GM21737 (cell line): ENCODE data around the gene C14orf180.

Experiments used
- ATAC-seq: cut with Tn5 transposase; IDR thresholded peaks from one replicate; pipeline ENCODE4 v1.9.1; 2021; ENCODE audit warnings: mild to moderate bottlenecking, moderate library complexity; ENCODE audit not compliant: unreplicated experiment

C14orf180 gene

DNA sequence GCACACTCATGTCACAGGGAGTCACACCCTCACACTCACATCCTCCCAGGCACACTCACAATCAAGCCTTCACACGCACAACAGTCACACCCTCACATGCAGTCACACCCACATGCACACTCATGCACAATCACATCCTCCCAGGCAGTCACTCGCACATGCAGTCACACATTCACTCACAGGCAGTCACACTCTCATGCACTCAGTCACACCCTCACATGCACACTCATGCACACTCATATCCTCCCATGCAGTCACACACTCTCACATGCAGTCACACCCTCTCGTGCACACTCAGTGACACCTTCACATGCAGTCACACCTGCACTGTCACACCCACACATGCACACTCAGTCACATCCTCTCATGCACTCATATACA, 12.7 kb downstream of the C14orf180 start:
- ATAC-seq, result no peak

DNA sequence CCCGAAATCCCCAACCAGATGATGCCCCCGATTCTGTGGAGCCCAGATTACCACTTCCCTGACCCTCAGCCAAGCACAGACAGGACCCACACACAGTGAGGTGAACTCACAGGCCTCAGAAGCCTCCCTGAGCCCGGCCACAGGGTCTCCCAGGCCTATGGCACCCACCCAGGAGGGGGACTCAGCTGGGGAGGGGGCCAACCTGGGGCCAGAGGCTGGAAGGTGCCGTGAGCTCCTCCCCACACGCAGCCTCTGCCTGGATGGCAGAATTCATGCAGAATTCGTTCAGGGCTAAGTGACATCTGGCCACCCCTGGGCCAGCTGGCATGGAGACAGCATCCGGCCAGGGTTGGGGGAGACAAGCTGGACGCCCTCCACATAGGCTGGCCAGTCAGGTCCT, 13.2 kb downstream of the C14orf180 start:
- no peak for ATAC-seq

DNA sequence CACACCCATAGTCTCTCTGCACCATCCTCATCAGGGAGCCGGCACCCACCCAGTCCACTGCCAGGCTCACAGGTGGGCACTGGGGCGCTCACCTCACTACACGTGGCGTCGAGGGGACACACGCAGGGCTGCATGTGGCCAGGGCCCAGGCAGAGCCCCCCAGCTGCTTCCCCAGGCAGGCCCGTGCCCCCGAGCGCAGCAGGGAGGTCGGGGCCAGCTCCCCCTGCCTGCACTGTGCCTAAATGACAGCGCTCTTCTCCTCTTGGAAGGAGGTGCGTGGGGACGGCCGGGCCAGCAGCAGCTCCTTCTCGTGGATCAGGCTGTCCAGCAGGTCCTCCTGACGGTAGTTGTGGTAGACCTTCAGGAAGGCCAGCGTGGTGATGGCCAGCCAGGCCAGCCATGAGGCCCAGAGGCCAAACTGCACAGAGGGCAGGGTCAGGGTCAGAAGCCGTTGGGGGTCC, 13.7 kb downstream of the C14orf180 start:
- ATAC-seq, result no peak

DNA sequence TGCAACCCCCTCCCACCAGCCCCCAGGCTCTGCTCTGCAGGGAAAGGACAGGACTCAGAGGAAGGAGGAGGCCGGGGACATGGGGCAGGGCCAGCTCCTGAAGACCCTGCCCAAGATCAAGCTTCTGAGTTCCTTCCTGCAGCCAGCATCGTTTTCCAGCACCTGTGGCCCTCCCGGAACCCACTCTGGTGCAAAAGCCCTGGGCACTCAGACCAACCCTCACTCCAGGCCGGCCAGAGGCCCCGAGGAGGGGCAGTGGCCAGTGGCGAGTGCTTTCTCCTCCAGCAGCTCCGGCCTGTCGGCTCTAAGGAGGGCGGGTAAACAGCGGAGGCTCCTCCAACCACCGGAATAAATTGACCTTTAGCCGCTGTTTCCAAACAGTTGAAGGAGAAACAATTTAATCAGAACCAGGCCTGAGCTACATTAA, 14.2 kb downstream of the C14orf180 start:
- ATAC-seq, result no peak

DNA sequence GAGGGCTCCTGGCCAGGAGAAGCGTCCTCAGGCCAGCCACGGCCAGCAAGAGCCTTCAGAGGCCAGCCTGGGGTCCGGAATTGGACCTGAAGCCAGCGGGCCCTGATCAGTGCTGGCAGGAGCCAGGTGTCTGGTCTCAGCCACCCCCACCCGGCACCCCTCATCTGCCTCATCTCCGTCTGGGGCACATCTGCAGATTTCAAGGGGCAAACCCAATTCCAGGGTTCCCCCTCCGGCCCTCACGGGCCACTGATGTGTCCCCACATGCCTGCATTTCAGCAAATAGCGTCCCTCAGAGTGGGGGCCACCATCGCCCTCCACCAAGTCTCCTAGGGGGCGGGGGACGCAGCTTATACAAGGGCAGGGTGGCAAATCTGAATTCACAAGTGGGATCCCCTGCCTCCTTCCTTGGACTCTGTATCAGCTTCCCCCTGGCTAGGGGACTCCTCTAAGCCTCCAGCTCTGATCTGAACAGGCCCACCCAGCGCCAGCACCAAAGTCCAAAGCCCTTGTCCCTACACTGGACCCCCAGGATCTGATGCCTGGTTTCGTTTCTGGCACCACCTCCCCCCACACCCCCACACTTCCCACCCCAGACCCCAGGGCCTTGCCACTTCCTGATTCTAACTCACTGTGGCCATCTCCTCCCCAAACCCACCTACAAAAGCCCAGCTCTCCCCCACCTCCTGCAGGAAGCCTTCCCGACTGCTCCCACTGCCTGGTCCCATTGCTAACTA, 14.9 kb downstream of the C14orf180 start:
- ATAC-seq, result no peak

DNA sequence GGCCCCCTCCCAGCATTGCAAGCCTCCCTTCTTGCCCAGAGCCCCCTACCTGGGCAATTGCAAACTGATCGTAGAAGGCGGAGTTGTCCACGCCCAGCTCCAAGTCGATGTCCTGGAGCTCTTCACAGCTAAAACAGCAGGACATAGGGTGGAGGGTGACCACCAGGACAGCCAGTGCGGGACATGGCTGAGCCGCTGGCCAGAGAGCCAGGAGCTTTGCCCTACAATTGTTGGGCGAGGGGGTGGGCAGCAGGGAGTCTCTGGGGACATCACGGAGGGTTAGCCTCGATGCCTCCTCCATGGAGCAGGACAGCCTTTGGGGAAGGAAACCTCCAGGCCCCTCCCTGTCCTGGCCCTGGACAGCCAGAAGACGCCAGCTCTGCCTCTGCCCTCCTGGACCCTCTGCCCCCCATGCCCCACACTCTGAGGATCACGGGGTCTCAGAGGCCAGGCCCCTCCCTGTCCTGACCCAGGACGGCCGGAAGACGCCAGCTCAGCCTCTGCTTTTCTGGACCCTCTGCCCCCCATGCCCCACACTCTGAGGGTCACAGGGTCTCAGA, 15.6 kb downstream of the C14orf180 start:
- no peak for ATAC-seq

DNA sequence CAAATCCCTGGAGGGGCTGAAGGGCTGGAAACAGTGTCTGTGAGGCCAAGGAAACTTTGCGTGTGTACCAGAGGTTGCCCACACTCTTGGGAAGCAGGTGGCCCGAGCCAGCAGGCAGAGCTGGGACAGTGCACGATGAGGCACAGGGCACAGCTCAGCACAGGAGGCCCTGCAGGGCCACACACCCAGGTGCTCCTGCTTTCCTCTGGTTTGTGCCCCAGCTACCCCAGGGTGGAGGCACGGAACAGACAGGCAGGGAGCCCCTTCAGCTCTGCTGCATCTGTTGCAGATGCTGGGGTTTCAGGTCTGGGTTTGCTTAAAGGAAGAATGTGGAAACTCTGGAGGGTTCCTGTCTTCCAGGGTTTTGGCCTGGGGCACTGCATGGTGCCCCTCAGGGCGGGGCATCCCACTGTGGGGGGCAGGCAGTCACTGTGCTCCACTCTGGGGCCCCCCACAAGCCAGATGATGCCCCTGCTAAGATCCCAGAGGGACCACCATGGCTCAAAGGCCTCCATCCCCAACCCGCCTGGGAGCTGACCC, 16.4 kb downstream of the C14orf180 start:
- ATAC-seq, result no peak

DNA sequence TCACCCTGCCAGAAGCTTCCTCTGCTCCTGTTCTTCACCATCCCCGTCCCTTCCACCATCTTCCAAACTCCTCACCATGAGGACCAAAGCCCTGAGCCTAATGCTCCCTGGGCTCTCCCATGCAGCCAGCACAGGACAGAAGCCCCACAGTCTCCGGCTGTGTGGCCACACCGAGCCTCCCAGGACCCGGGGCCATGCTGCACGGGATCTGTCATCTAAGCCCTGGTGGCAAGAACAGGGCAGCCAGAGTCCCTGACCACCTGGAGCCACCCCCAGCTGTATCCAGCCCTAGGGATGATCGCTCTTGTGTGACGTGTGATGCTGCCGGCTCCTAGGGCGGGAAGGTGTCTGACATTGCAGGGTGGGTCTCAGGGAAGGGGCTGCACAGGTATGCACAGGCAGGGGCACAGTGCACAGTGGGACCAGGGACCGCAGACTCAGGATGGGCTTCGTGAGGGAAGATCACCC, 16.9 kb downstream of the C14orf180 start:
- ATAC-seq, result no peak

DNA sequence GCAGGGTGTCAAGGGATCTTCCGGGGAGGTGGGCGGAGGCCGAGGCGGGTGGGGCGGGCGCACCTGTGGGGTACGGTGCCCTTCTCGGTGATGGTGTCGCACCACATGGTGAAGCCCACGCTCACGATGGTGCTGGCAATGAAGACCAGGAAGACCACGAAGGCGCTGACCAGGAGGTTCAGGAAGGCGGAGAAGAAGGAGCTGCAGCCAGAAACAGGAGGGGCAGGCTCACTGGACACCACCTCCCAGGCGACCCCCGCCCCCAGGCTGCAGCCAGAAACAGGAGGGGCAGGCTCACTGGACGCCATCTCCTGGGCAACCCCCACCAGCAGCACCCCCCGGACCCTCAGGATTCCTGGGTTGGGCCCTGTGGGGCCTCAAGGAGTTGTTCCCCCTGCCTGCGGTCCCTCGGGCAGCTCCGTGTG, 17.4 kb downstream of the C14orf180 start:
- ATAC-seq, result no peak

DNA sequence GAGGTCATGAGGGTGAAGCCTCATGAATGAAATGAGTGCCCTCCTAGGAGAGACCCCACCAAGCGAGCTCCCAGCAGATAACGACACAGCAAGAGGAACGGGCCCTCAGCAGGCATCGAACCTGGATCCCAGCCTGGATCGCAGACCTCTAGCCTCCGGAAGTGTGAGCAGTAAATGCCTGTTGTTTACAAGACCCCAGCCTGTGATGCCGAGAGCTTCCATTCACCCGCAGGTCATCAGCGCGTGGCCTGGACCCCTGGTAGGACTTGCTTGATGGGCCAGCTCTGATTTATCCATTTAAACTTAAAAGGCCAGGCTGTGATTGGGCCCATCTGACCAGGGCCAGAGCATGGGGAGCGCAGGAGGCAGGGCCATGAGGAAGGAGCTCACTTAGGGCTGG, 18.0 kb downstream of the C14orf180 start:
- no peak for ATAC-seq

DNA sequence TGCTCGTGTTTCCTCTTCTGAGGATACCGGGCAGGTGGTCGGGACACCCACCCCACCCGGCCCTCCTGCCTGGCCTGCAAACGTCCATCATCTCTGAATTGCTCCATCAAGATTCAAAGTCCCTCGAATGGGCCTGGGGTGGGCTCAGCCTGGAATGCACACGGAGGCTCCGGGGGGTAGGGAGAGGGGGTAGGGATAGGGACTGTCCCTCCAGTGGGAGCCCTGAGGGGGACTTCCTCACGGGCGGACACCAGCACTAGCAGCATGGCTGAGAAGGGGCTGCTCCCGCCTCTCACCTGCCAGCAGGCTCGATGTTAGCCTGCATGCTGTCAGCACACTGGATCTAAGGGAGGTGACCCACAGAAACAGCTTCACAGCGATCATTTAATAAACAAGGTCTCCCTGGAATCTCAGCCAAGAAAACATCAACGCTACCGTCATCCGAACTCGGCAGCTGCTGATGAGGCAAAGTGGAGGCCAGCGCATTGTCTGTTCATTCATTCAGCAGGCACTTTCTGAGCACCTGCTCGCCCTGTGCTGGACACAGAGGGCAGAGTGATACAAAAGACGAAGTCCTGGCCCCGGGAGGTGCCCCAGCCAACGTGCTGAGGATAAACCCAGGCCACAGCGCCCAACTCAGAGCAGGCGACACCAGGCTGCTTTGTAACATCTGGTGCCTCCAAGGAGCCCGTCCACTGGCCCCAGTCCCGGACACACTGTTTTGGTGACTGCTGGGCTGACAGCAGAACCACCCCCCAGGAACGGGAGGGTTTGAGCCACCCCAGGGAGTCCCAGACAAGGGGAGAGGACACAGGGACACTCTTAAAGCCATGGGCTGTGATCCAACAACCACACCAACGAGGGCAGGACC, 18.7 kb downstream of the C14orf180 start:
- ATAC-seq, result no peak

DNA sequence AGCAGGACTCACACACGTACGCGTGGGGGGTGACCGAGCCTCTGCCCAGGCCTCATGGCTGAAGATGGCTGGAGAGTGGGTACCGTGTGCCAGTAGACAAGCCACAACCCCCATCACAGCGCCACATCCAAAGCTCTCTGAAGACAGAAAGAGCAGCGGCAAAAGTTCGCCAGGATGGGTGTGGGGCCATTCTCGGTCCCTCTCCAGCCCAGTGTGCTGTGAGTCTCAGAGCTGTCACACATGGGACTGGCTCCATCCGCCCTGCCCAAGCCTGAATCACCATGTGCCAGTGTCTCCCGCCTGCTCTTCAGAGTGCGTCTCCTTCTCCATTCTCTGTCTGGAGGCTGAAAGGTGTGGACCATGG, 19.3 kb downstream of the C14orf180 start:
- no peak for ATAC-seq

DNA sequence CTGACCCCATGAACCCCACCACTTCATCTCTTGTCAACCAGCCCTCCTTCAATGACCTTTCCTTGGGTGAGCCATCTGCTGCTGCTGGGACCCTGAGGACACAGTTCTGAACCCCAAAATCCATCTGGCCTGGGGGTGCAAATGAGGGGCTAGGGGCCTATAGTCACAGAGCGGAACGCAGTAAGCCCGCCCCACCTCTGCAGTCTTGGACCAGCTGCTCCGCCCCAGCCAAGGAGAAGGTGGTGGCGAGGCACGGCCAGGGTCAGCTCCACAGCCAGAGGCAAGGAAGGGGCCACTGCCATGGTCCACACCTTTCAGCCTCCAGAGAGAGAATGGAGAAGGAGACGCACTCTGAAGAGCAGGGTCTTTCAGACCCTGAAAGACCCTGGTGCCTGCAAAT, 19.9 kb downstream of the C14orf180 start:
- ATAC-seq, result no peak

DNA sequence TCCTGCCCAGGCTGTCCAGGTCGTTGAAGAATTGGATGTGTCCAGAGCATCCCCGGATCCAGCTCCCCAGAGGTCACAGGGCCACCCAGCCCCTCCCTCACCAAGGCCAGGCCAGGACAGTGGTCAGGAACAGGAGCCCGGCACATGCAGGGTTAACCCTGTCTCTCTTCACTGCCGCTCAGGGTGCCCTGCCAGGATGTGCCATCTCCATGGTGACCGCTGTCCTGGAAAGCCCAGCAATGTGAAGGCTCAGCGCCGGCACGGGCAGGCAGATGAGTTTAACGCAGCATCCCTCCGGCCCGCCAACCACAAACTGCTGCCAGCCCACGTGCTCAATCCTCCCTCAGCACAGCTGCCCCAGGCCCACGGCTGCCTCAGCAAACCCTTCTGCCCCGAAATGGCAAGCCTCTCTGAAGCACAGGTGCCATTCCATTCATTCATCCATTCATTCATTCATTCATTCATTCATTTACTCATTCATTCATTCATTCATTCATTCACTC, 20.6 kb downstream of the C14orf180 start:
- no peak for ATAC-seq

DNA sequence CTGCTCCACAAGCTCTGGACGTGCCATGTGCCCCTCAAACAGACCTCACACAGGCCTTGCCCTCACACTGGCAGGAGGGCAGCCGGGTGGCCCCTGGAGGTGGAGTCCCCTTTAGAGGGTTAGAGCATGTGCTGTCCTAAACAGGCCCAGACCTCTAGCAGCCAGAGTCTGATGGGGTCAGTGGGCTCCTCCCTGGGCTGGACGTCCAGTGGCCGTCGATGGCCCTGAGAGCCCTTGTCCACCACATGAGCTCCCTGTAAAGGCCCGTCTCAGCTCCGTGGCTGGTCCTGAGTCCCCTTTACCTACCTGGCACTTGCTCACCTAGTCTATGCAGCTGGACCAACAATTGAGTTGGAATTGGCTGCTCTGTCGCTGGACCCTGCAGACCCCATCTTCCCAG, 21.2 kb downstream of the C14orf180 start:
- no peak for ATAC-seq

DNA sequence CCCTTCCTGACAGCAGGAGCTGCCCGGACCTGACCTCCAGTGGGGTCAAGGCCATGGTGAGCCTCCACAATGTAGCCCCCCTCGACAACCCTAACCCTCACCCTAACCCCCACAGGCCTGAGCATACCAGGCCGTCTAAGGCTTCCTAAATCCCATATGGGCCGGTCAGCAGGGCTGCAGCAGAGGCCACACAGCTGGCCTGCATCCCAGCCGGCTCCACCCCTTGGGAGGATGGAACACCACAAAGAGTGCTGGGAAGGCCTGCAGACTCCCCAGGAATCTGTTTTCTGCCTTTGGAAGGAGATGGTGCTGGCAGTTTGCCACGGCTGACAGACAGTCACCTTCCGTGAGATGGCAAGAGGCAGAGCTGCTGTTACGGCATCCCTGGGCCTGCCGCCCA, 22.2 kb downstream of the C14orf180 start:
- ATAC-seq, result no peak

DNA sequence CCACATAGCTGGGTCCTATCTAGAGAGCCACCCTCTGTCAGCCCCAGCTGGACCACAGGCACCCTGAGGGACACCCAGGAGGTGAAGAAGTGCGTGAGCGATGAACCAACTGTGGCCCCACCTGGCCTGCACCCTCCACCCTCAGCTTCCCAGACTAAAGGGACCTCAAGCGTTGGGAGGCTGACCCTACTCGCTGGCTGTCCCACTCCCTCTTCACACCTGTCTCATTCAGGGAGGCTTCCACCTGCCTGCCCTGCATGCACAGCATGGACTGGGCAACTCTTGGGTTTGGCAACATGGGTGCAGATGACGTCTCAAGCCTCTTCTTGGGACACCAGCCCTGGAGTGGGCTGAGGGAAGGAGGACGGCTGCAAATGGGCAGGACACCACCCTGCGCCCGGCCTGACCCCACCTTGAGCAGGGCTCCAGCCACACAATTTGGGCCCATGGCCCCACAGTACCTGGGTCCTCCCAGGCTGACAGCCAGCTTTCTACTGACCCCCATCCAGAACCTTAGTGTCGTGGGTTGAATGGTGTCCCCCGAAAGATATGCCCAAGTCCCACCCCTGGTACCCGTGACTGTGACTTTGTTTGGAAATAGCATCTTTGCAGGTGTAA, 22.9 kb downstream of the C14orf180 start:
- ATAC-seq, result no peak

DNA sequence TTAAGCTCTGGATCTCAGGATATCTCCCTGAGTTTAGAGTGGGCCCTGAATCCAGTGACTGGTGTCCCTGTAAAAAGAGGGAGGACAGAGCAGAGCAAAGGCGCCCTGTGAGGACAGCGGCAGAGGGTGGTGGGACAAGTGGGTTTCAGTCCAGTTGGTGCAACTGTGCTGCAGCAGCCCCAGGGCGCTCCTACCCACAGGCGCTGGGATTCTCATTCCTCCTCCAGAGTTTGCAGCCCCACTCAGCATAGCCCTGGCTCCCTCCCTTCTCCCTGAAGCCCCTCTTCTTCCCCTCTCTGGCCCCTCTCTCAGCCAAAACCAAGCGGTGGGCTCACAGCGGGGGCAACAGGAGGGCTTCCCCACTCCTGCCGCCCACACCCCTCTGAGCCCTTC, 23.4 kb downstream of the C14orf180 start:
- ATAC-seq, result no peak

DNA sequence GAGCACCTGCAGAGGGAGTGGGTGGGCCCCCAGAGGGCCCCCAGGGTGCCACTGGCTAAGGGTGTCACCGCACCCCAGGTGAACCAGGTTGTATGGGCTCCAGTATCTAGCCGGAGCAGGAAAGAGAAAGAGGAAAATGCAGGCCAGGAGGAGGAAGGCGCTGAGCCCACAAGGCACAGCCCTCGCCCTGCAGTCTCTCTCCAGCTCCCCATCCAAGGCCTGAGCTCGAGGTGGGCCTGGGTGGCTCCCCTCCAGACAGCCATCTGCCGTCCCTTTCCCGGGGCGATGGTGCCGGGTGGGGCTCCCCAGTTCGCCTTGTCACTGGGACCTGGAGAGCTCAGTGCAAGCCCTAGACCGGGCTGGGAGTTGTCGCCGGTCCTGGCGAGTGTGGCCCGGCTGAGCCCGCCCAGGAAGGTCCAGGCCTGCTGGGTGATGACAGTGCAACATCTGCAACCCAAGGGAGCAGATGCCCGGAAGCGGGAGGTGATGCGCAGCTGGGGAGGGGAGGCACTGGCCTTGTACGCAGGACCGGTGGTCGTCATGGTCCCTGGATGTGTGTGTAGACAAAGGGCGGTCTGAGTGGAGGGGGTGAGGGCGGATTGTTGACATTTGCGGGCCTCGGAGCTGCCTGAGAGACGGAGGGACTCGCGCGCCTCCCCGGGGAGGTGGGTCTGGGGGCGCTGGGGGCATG, 24.3 kb downstream of the C14orf180 start:
- ATAC-seq, result no peak
